GM13976 (cell line): ENCODE results near the gene ROGDI.

Source experiments
- DNase-seq: peaks from one replicate; pipeline ENCODE4 v3.0.0; 2012; ENCODE audit warnings: low spot score
- in situ Hi-C: fragments of 300-500 bp; cut with MboI; formaldehyde crosslinking; loops from one replicate; pipeline ENCODE4 v1.12.0; 2022; ENCODE audit warnings: low sequenced_read_pairs, mixed read lengths, inconsistent platforms; ENCODE audit not compliant: unreplicated experiment
- TF ChIP-seq, protein P1 (sequence below): IDR thresholded peaks from 2 replicates; pipeline ENCODE4 v1.5.1; 2012; ENCODE audit warnings: borderline replicate concordance, mild to moderate bottlenecking; ENCODE audit not compliant: insufficient read depth; ENCODE audit errors: extremely low read depth, missing control alignments, control extremely low read depth

The ROGDI gene

GRCh38 chr16:4765511-4766474 is 36.6 kb downstream of the ROGDI start:
- in situ Hi-C loops: no loop called here
- DNase-seq: no peak
- TF ChIP-seq, protein P1, sequence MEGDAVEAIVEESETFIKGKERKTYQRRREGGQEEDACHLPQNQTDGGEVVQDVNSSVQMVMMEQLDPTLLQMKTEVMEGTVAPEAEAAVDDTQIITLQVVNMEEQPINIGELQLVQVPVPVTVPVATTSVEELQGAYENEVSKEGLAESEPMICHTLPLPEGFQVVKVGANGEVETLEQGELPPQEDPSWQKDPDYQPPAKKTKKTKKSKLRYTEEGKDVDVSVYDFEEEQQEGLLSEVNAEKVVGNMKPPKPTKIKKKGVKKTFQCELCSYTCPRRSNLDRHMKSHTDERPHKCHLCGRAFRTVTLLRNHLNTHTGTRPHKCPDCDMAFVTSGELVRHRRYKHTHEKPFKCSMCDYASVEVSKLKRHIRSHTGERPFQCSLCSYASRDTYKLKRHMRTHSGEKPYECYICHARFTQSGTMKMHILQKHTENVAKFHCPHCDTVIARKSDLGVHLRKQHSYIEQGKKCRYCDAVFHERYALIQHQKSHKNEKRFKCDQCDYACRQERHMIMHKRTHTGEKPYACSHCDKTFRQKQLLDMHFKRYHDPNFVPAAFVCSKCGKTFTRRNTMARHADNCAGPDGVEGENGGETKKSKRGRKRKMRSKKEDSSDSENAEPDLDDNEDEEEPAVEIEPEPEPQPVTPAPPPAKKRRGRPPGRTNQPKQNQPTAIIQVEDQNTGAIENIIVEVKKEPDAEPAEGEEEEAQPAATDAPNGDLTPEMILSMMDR: no peak

- no peak for DNase-seq
- TF ChIP-seq, protein P1: no peak
- in situ Hi-C loops: no loop called here
Measured at GRCh38 chr16:4763791-4764190, 38.6 kb downstream of the ROGDI start.

DNA sequence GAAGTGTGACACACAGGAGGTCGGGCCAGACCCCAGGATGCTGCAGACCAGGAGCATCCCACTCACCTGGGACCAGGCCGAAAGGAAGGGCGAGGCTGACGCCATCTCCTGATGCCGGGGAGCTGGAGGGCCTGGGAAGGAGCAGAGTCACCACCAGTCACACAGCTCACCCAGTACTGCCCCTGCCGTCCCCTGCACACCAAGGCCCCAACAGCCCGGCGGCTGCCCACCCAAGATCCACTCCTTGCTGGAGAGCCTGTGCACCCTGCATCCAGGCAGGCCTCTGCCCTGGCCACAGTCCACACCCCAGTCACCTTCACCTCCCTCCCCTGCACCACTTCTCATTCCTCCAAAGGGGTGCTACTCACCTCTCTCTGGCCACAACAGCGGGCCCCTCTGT is 40.2 kb downstream of the ROGDI start:
- TF ChIP-seq, protein P1: no peak
- in situ Hi-C loops: no loop called here
- no peak for DNase-seq

DNA sequence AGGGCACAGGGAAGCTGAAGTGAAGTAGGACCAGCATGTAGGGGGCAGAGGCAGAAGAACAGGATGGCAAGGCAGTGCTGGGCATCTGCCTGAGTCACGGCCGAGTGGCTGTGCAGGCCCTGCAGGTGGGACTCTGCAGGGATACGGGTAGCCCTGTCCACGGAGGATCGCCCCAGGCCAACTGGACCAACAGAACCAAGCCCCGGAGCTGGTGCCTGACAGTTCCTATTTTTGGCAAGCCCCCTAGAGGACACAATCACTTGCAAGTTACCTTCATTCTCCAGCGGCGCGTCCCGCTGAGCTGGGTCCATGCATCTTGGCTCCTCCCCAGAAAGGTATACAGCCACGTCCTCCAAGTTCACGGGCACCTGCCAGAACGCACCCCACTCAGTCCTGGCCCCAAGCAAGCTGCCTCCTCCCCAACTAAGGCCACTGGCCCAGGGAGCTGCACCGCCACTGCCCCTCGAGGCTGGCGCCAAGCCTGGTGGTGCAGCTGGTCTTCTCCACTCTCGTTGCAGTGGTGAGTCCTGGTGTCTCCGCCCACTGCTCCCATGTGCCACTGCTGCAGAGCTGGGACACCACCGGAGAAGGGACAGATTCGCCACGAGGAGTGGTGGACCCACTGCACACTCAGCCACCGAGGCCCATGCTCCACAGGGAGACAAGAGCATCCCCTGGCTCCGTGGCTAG is 42.1 kb downstream of the ROGDI start:
- TF ChIP-seq, protein P1: no peak
- no peak for DNase-seq

GRCh38 chr16:4755687-4756086 is 46.7 kb downstream of the ROGDI start:
- in situ Hi-C loops: no loop called here
- DNase-seq: no peak
- TF ChIP-seq, protein P1: no peak

More for the DNA sequence above, 42.1 kb downstream of the ROGDI start:
- in situ Hi-C loops: no loop called here

DNA sequence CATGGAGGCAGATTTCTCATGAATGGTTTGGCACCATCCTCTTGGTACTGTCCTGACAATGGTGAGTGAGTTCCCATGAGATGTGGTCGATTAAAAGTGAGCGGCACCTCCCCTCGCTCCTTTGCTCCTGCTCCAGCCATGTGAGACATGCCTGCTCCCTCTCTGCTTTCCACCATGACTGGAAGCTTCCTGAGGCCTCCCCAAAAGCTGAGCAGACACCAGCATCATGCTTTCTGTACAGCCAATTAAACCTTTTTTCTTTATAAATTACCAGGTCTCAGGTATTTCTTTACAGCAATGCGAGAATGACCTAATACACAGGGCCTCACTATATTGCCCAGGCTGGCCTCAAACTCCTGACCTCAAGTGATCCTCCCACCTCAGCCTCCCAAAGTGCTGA is 47.6 kb downstream of the ROGDI start:
- in situ Hi-C loops: no loop called here
- TF ChIP-seq, protein P1: no peak
- DNase-seq: no peak
